Retinal pigment epithelial cell (primary cell): ENCODE results near the gene ZNF782.
A peak's percentile ranks its signal among the peaks of the same experiment; 100 is the strongest.
"Not testable (repeated sequence)": the region's sequence is repeated elsewhere in the genome, so short reads cannot be mapped to it uniquely, and the experiment has no call there.

Experiments used
- DNase-seq: peaks from one replicate; pipeline ENCODE4 v3.0.0-alpha.2; 2010; ENCODE audit warnings: low read depth
- H3K4me3 ChIP-seq: 2 replicates; pipeline ENCODE4 v1.5.1; 2011; ENCODE audit warnings: mild to moderate bottlenecking, low read length, control low read depth, moderate library complexity
- CTCF ChIP-seq: conservative IDR thresholded peaks from 2 replicates; pipeline ENCODE4 v1.5.1; 2011; ENCODE audit warnings: low read depth, low read length, control low read depth, inconsistent platforms

The ZNF782 gene

GRCh38 chr9:96853781-96854650 is at the start of gene ZNF782:
Gene ZNF782 (minus strand): TSS chr9:96854514. CDS start chr9:96851961, 2,553 bp downstream.
- no peak for TF ChIP-seq CTCF
- H3K4me3 ChIP-seq: peak within 1 kb of the TSS; percentile 87
- peak; percentile 83 for DNase-seq

GRCh38 chr9:96900010-96900409 is 45.7 kb upstream of the ZNF782 start:
- not testable (repeated sequence) for DNase-seq, H3K4me3 ChIP-seq

GRCh38 chr9:96892131-96892530 is 37.8 kb upstream of the ZNF782 start:
- no peak for DNase-seq
- TF ChIP-seq CTCF: no peak
- H3K4me3 ChIP-seq: no peak overlapping the region

GRCh38 chr9:96888591-96888990 is 34.3 kb upstream of the ZNF782 start:
- H3K4me3 ChIP-seq: no peak overlapping the region
- no peak for TF ChIP-seq CTCF
- no peak for DNase-seq

- no peak overlapping the region for H3K4me3 ChIP-seq
- TF ChIP-seq CTCF: no peak
- no peak for DNase-seq
Observed at GRCh38 chr9:96885424-96885823, 31.1 kb upstream of the ZNF782 start.

- peak; percentile 46 for DNase-seq
- no peak overlapping the region for H3K4me3 ChIP-seq
- no peak for TF ChIP-seq CTCF
Observed at GRCh38 chr9:96884443-96884842, 30.1 kb upstream of the ZNF782 start.

- H3K4me3 ChIP-seq: no peak overlapping the region
- DNase-seq: no peak
- no peak for TF ChIP-seq CTCF
Observed at GRCh38 chr9:96883922-96884321, 29.6 kb upstream of the ZNF782 start.
